Kidney tubule cell (primary cell): ENCODE results near the gene SIPA1.
"Not testable (repeated sequence)": the region's sequence is repeated elsewhere in the genome, so short reads cannot be mapped to it uniquely, and the experiment has no call there.

Source experiments
- DNase-seq: peaks from one replicate; pipeline ENCODE4 v3.0.0-alpha.2; 2018; ENCODE audit warnings: low spot score

The SIPA1 gene

GRCh38 chr11:65661599-65662246 is 23.8 kb downstream of the SIPA1 start:
- no peak for DNase-seq

GRCh38 chr11:65662247-65662798 is 24.4 kb downstream of the SIPA1 start:
- DNase-seq: no peak

- peak; percentile 96 for DNase-seq
These were observed 25.1 kb downstream of the SIPA1 start, which contains the start of gene RELA for GRCh38 chr11:65662799-65663638. RELA (minus strand) TSS chr11:65662916; CDS start chr11:65662832, 84 bp downstream.

GRCh38 chr11:65663639-65664200 is 25.8 kb downstream of the SIPA1 start:
- peak; percentile 49 for DNase-seq

- peak; percentile 40 for DNase-seq
These were observed 34.4 kb downstream of the SIPA1 start for GRCh38 chr11:65672180-65672860.

- no peak for DNase-seq
These were observed 35.1 kb downstream of the SIPA1 start for GRCh38 chr11:65672982-65673381.

- DNase-seq: no peak
These were observed 42.4 kb downstream of the SIPA1 start for GRCh38 chr11:65680192-65680743.

GRCh38 chr11:65683480-65683879 is 45.6 kb downstream of the SIPA1 start:
- DNase-seq: not testable (repeated sequence)

GRCh38 chr11:65685981-65686380 is 48.1 kb downstream of the SIPA1 start:
- no peak for DNase-seq

GRCh38 chr11:65691847-65692246 is 53.9 kb downstream of the SIPA1 start:
- DNase-seq: not testable (repeated sequence)

- no peak for DNase-seq
These were observed 54.5 kb downstream of the SIPA1 start for GRCh38 chr11:65692367-65692766.

- peak; percentile 79 for DNase-seq
These were observed 57.7 kb downstream of the SIPA1 start for GRCh38 chr11:65695459-65696241.

- DNase-seq: no peak
These were observed 59.1 kb downstream of the SIPA1 start for GRCh38 chr11:65696802-65697552.

GRCh38 chr11:65698205-65698604 is 60.3 kb downstream of the SIPA1 start:
- no peak for DNase-seq

GRCh38 chr11:65699306-65699705 is 61.4 kb downstream of the SIPA1 start:
- DNase-seq: no peak

- no peak for DNase-seq
These were observed 62.5 kb downstream of the SIPA1 start for GRCh38 chr11:65700399-65700798.
